Measurements from ENCODE around the gene GDPD1. TPM values are rescaled to one million over a fixed set of nuclear protein-coding genes. Genes with fewer than 3 reads are reported as not detected.

GDPD1 gene
- polyA plus RNA-seq, 1 donor from 2014 or later = 40.1 TPM

DNA sequence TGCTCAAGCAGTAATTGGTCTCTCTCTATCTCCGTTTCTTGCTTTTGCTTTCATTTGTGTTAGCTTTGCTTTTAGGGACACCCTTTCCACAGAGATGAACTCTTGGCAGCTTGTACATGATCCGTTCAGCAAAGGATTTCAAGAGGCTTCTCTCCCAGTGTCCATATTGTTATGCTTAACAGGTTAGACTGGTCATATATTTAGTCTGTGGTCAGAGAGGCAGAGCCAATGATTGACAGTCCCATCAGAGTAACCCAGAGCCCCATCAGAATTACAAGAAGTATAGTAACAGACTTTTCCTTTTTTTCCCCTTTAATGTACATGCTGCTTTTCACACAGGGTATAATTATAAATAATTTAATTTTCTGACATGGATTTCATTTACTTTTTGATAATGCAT is 34.4 kb downstream of the GDPD1 start:
- no peak for TF ChIP-seq RAD21 (conservative IDR thresholded peaks at IDR 0.05)
- no peak for TF ChIP-seq MXI1 (conservative IDR thresholded peaks at IDR 0.05; ENCODE audit: poor library complexity, severe bottlenecking)
- TF ChIP-seq, protein P1, sequence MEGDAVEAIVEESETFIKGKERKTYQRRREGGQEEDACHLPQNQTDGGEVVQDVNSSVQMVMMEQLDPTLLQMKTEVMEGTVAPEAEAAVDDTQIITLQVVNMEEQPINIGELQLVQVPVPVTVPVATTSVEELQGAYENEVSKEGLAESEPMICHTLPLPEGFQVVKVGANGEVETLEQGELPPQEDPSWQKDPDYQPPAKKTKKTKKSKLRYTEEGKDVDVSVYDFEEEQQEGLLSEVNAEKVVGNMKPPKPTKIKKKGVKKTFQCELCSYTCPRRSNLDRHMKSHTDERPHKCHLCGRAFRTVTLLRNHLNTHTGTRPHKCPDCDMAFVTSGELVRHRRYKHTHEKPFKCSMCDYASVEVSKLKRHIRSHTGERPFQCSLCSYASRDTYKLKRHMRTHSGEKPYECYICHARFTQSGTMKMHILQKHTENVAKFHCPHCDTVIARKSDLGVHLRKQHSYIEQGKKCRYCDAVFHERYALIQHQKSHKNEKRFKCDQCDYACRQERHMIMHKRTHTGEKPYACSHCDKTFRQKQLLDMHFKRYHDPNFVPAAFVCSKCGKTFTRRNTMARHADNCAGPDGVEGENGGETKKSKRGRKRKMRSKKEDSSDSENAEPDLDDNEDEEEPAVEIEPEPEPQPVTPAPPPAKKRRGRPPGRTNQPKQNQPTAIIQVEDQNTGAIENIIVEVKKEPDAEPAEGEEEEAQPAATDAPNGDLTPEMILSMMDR (IDR thresholded peaks at IDR 0.05; ENCODE audit: poor library complexity, severe bottlenecking) = no peak
- no peak for TF ChIP-seq EP300 (conservative IDR thresholded peaks at IDR 0.05; ENCODE audit: poor library complexity, severe bottlenecking)
- TF ChIP-seq, protein P2, sequence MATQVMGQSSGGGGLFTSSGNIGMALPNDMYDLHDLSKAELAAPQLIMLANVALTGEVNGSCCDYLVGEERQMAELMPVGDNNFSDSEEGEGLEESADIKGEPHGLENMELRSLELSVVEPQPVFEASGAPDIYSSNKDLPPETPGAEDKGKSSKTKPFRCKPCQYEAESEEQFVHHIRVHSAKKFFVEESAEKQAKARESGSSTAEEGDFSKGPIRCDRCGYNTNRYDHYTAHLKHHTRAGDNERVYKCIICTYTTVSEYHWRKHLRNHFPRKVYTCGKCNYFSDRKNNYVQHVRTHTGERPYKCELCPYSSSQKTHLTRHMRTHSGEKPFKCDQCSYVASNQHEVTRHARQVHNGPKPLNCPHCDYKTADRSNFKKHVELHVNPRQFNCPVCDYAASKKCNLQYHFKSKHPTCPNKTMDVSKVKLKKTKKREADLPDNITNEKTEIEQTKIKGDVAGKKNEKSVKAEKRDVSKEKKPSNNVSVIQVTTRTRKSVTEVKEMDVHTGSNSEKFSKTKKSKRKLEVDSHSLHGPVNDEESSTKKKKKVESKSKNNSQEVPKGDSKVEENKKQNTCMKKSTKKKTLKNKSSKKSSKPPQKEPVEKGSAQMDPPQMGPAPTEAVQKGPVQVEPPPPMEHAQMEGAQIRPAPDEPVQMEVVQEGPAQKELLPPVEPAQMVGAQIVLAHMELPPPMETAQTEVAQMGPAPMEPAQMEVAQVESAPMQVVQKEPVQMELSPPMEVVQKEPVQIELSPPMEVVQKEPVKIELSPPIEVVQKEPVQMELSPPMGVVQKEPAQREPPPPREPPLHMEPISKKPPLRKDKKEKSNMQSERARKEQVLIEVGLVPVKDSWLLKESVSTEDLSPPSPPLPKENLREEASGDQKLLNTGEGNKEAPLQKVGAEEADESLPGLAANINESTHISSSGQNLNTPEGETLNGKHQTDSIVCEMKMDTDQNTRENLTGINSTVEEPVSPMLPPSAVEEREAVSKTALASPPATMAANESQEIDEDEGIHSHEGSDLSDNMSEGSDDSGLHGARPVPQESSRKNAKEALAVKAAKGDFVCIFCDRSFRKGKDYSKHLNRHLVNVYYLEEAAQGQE (IDR thresholded peaks at IDR 0.05; ENCODE audit: borderline replicate concordance) = no peak
- no peak for TF ChIP-seq POLR2AphosphoS5 (IDR thresholded peaks at IDR 0.05)
- TF ChIP-seq SMC3 (conservative IDR thresholded peaks at IDR 0.05; ENCODE audit: poor library complexity) = no peak
- TF ChIP-seq EZH2 (IDR thresholded peaks at IDR 0.05; ENCODE audit: borderline replicate concordance, insufficient read depth, low read length, poor library complexity, severe bottlenecking) = no peak
- no peak for TF ChIP-seq TAF1 (IDR thresholded peaks at IDR 0.05; ENCODE audit: low read depth)
- Histone ChIP-seq H3K9me3 (ENCODE audit: low read length) (no peaks in the 10 kb centered on the region), H3K27me3 (ENCODE audit: insufficient read depth, low read depth, low read length) (no peaks in the 10 kb centered on the region), H3K79me2 (replicated peaks; ENCODE audit: insufficient read depth, low read length) (no peaks in the 10 kb centered on the region), H3F3A (ENCODE audit: insufficient read depth, low read length, poor library complexity, severe bottlenecking) (no peaks in the 10 kb centered on the region), H3K9me2 (ENCODE audit: insufficient read depth, low read length) (no peaks in the 10 kb centered on the region), H3K36me3 (ENCODE audit: insufficient read depth, low read length) (no peaks in the 10 kb centered on the region), H4K20me1 (ENCODE audit: insufficient read depth) (no peaks in the 10 kb centered on the region), H3K27ac (ENCODE audit: low read length) (no peak overlapping the region), H3K4me2 (ENCODE audit: low read length) (no peak overlapping the region), H3K4me3 (ENCODE audit: low read length) (no peak overlapping the region), H3K9ac (ENCODE audit: low read length) (no peak overlapping the region), H2AFZ (ENCODE audit: low read depth, low read length) (no peak overlapping the region)

- Histone ChIP-seq H3K9ac (ENCODE audit: low read length) (no peak overlapping the region), H3K9me3 (ENCODE audit: low read length) (no peaks in the 10 kb centered on the region), H3K27me3 (ENCODE audit: insufficient read depth, low read depth, low read length) (no peaks in the 10 kb centered on the region), H3K27ac (ENCODE audit: low read length) (no peak overlapping the region), H3F3A (ENCODE audit: insufficient read depth, low read length, poor library complexity, severe bottlenecking) (no peaks in the 10 kb centered on the region), H3K36me3 (ENCODE audit: insufficient read depth, low read length) (no peaks in the 10 kb centered on the region), H2AFZ (ENCODE audit: low read depth, low read length) (no peak overlapping the region), H4K20me1 (ENCODE audit: insufficient read depth) (no peaks in the 10 kb centered on the region), H3K4me2 (ENCODE audit: low read length) (no peak overlapping the region), H3K9me2 (ENCODE audit: insufficient read depth, low read length) (no peaks in the 10 kb centered on the region), H3K4me3 (ENCODE audit: low read length) (no peak overlapping the region), H3K79me2 (replicated peaks; ENCODE audit: insufficient read depth, low read length) (no peaks in the 10 kb centered on the region)
- no peak for TF ChIP-seq POLR2AphosphoS5 (IDR thresholded peaks at IDR 0.05)
These were observed 36.8 kb downstream of the GDPD1 start for GRCh38 chr17:59257101-59257500.

DNA sequence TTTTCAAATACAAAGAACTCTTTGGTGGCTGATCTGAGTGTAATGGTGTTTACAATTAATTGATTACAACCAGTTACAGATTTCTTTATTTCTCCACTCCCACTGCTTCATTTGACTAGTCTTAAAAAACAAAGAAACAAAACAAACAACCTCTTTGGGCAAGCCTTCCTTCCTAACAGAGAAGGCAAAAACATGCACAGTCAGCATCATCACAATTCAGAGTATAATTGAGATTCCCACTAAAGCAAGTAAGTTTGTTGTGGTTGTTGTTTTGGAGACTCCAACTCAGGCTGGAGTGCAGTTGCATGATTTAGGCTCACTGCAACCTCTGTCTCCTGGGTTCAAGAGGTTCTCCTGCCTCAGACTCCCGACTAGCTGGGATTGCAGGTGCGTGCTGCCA is 40.4 kb downstream of the GDPD1 start:
- Histone ChIP-seq H3K27me3 (ENCODE audit: insufficient read depth, low read depth, low read length) (no peaks in the 10 kb centered on the region), H3K36me3 (ENCODE audit: insufficient read depth, low read length) (no peaks in the 10 kb centered on the region), H3K79me2 (replicated peaks; ENCODE audit: insufficient read depth, low read length) (no peaks in the 10 kb centered on the region), H3K27ac (ENCODE audit: low read length) (no peak overlapping the region), H3K4me2 (ENCODE audit: low read length) (no peak overlapping the region), H3K9me3 (ENCODE audit: low read length) (no peaks in the 10 kb centered on the region), H2AFZ (ENCODE audit: low read depth, low read length) (no peak overlapping the region), H3K9me2 (ENCODE audit: insufficient read depth, low read length) (no peaks in the 10 kb centered on the region), H4K20me1 (ENCODE audit: insufficient read depth) (no peaks in the 10 kb centered on the region), H3K9ac (ENCODE audit: low read length) (no peak overlapping the region), H3F3A (ENCODE audit: insufficient read depth, low read length, poor library complexity, severe bottlenecking) (no peaks in the 10 kb centered on the region), H3K4me3 (ENCODE audit: low read length) (no peak overlapping the region)
- no peak for TF ChIP-seq MXI1 (conservative IDR thresholded peaks at IDR 0.05; ENCODE audit: poor library complexity, severe bottlenecking)
- TF ChIP-seq, protein P1 (IDR thresholded peaks at IDR 0.05; ENCODE audit: poor library complexity, severe bottlenecking) = no peak
- TF ChIP-seq EP300 (conservative IDR thresholded peaks at IDR 0.05; ENCODE audit: poor library complexity, severe bottlenecking) = no peak
- TF ChIP-seq TAF1 (IDR thresholded peaks at IDR 0.05; ENCODE audit: low read depth) = no peak
- TF ChIP-seq EZH2 (IDR thresholded peaks at IDR 0.05; ENCODE audit: borderline replicate concordance, insufficient read depth, low read length, poor library complexity, severe bottlenecking) = no peak
- TF ChIP-seq, protein P2 (IDR thresholded peaks at IDR 0.05; ENCODE audit: borderline replicate concordance) = no peak
- no peak for TF ChIP-seq RAD21 (conservative IDR thresholded peaks at IDR 0.05)
- no peak for TF ChIP-seq POLR2AphosphoS5 (IDR thresholded peaks at IDR 0.05)
- no peak for TF ChIP-seq SMC3 (conservative IDR thresholded peaks at IDR 0.05; ENCODE audit: poor library complexity)

Measured in neural cell (in vitro differentiated cells).